HepG2 (cell line): ENCODE measurements around the gene UST. TPM values are rescaled to one million over a fixed set of nuclear protein-coding genes. Genes with fewer than 3 reads are reported as not detected.

Experiments
- ATAC-seq: fragments of 200-7000 bp; cut with Tn5 transposase; 3 replicates; pipeline ENCODE4 v1.9.1; 2020; ENCODE audit warnings: mild to moderate bottlenecking, moderate library complexity
- BruUV-seq: library from RNA; stranded (reverse); fragments of 400-500 nt; replicated peaks from 2 replicates; lab custom pipeline; 2021; lab: Mats Ljungman, UMichigan
- CTCF ChIA-PET: fragments of 300-600 bp; formaldehyde crosslinking; extraction: SDS; loops from one replicate; lab custom pipeline; 2021; ENCODE audit warnings: low total read pairs, inconsistent platforms, low intra/inter-chr PET ratio; lab: Yijun Ruan, JAX
- POLR2A ChIA-PET: fragments of 350-600 bp; sonication (Branson Sonifier 250); formaldehyde crosslinking; loops from one replicate; lab custom pipeline; 2020; ENCODE audit warnings: antibody characterized with exemption, inconsistent platforms; lab: Yijun Ruan, JAX
- DNase-seq: peaks from one replicate; pipeline ENCODE4 v3.0.0-alpha.2; 2015; ENCODE audit warnings: low spot score
- FAIRE-seq: peaks from 3 replicates; lab custom pipeline; 2011; peaks lifted over from hg19 to GRCh38; lab: Jason Lieb, UNC
- H2AFZ ChIP-seq: one replicate; pipeline ENCODE4 v1.6.1; 2011; ENCODE audit warnings: low read length, inconsistent platforms
- H3K27ac ChIP-seq: fragments of 300-600 bp; 3 replicates; pipeline ENCODE4 v1.8.0; 2011; ENCODE audit warnings: mixed run types, mild to moderate bottlenecking, mixed read lengths, low read length, inconsistent platforms; ENCODE audit not compliant: insufficient read depth; ENCODE audit errors: extremely low read length
- H3K27me3 ChIP-seq, 2 experiments: fragments of 200-600 bp in 1 of 2; 2 replicates in 1 of 2; 3 replicates in 1 of 2; pipeline versions ENCODE4 v1.6.0 to v1.8.0; 2011; ENCODE audit warnings: low read length in 2 of 2, mild to moderate bottlenecking in 2 of 2, moderate library complexity in 2 of 2, inconsistent platforms in 1 of 2; ENCODE audit not compliant: insufficient read depth in 2 of 2, control insufficient read depth in 1 of 2
- H3K36me3 ChIP-seq, 2 experiments: fragments of 200-600 bp in 1 of 2; replicated peaks in 1 of 2; 2 replicates in 1 of 2; 3 replicates in 1 of 2; pipeline versions ENCODE4 v1.5.1 to v1.8.0; 2011; ENCODE audit warnings: low read length in 2 of 2, inconsistent platforms in 1 of 2; ENCODE audit not compliant: insufficient read depth in 2 of 2, control insufficient read depth in 1 of 2
- H3K4me1 ChIP-seq: 2 replicates; pipeline ENCODE4 v1.5.1; 2012; ENCODE audit warnings: low read length, inconsistent platforms; ENCODE audit not compliant: insufficient read depth
- H3K4me2 ChIP-seq: 2 replicates; pipeline ENCODE4 v1.6.0; 2011; ENCODE audit warnings: low read depth, low read length, inconsistent platforms
- H3K4me3 ChIP-seq, 3 experiments: fragments of 200-600 bp in 1 of 3; sonication (generic), shearing (Covaris generic) in 1 of 3; replicated peaks in 1 of 3; 2 replicates each; pipeline ENCODE4 v1.5.1; 2011 to 2016; ENCODE audit warnings: low read length in 3 of 3, inconsistent platforms in 2 of 3, low read depth in 2 of 3, mild to moderate bottlenecking in 2 of 3, control low read depth in 1 of 3, mixed read lengths in 1 of 3; ENCODE audit not compliant: insufficient read depth in 1 of 3
- H3K79me2 ChIP-seq: one replicate; pipeline ENCODE4 v1.6.1; 2011; ENCODE audit warnings: low read length, inconsistent platforms; ENCODE audit not compliant: insufficient read depth
- H3K9ac ChIP-seq: 2 replicates; pipeline ENCODE4 v1.6.0; 2011; ENCODE audit warnings: mild to moderate bottlenecking, low read depth, low read length, inconsistent platforms; ENCODE audit not compliant: insufficient read depth
- H3K9me3 ChIP-seq: 2 replicates; pipeline ENCODE4 v1.5.1; 2012; ENCODE audit warnings: mild to moderate bottlenecking, low read length
- H4K20me1 ChIP-seq: 2 replicates; pipeline ENCODE4 v1.6.0; 2011; ENCODE audit warnings: inconsistent platforms, mild to moderate bottlenecking, low read length, moderate library complexity; ENCODE audit not compliant: insufficient read depth
- RFX3 ChIP-seq: IDR thresholded peaks from 2 replicates; pipeline ENCODE4 v1.6.1; 2016; ENCODE audit warnings: missing biosample characterization, missing genetic modification reagents
- SIX1 ChIP-seq: sonication (generic); formaldehyde crosslinking; IDR thresholded peaks from 2 replicates; pipeline ENCODE4 v1.4.0; 2020; ENCODE audit warnings: missing genetic modification reagents, borderline replicate concordance
- SOX6 ChIP-seq, 2 experiments: fragments of 450-650 bp in 1 of 2; sonication (generic) in 1 of 2; formaldehyde crosslinking in 1 of 2; IDR thresholded peaks; 2 replicates each; pipeline versions ENCODE4 v1.4.0 to v1.6.1; 2017 to 2020; ENCODE audit warnings: antibody characterized with exemption in 1 of 2, mild to moderate bottlenecking in 1 of 2, missing genetic modification reagents in 1 of 2
- STAG1 ChIP-seq: sonication (generic); formaldehyde crosslinking; IDR thresholded peaks from 2 replicates; pipeline ENCODE4 v1.4.0; 2020; ENCODE audit warnings: missing genetic modification reagents
- THYN1 ChIP-seq: sonication (generic); formaldehyde crosslinking; IDR thresholded peaks from 2 replicates; pipeline ENCODE4 v1.8.1; 2023; ENCODE audit warnings: low read depth, mild to moderate bottlenecking, moderate library complexity, missing genetic modification reagents, borderline replicate concordance
- ZNF3 ChIP-seq: IDR thresholded peaks from 2 replicates; pipeline ENCODE4 v1.7.0; 2017; ENCODE audit warnings: inconsistent platforms
- ZNF572 ChIP-seq: sonication (generic); formaldehyde crosslinking; IDR thresholded peaks from 2 replicates; pipeline ENCODE4 v1.5.1; 2020; ENCODE audit warnings: mild to moderate bottlenecking, missing genetic modification reagents
- WGBS: methylation state at CpG from one replicate; pipeline ENCODE4 v1.1.6; 2017; ENCODE audit warnings: low lambda C conversion rate; 5-methylcytosine and 5-hydroxymethylcytosine counted together
- in situ Hi-C: cut with HindIII; loops from 2 replicates; pipeline ENCODE4 v1.10.0; 2017; ENCODE audit warnings: low pct_unique_long_range_greater_than_20kb; ENCODE audit not compliant: extremely low pct_ligation_motif_present
- intact Hi-C: fragments of 100-400 bp; cut with micrococcal nuclease; formaldehyde crosslinking; loops from one replicate; pipeline ENCODE4 v1.10.0; 2022; ENCODE audit not compliant: unreplicated experiment
- polyA plus RNA-seq, 8 experiments: library from polyadenylated mRNA; depleted of rRNA in 3 of 8; stranded (reverse) in 7 of 8; unstranded in 1 of 8; fragments of >200 nt; fragmentation: Illumina TruSeq in 4 of 8; extraction: Trizol in 4 of 8; gene quantifications; 2 replicates each; pipeline versions ENCODE4 v1.2.1 to v1.2.3, GENCODE V29; 2011 to 2016; ENCODE audit warnings: low read depth in 4 of 8, missing spikeins in 1 of 8, mixed read lengths in 1 of 8; ENCODE audit not compliant: insufficient read depth in 1 of 8
- total RNA-seq, 5 experiments: library from RNA; depleted of rRNA; stranded (reverse); fragments of >200 nt; fragmentation: Illumina TruSeq; extraction: Trizol; gene quantifications; 2 replicates each; pipeline ENCODE4 v1.2.3, GENCODE V29; 2016; ENCODE audit warnings: low read depth in 1 of 5
- TF ChIP-seq, protein P1 (sequence below): sonication (generic); formaldehyde crosslinking; IDR thresholded peaks from 2 replicates; pipeline ENCODE4 v1.4.0; 2020; ENCODE audit warnings: mild to moderate bottlenecking, low read depth, missing genetic modification reagents
- TF ChIP-seq, protein P2 (sequence below): sonication (generic); formaldehyde crosslinking; IDR thresholded peaks from 2 replicates; pipeline ENCODE4 v1.4.0; 2020; ENCODE audit warnings: missing genetic modification reagents

The UST gene
- total and polyA plus RNA-seq, 2 of the 13 experiments (the other 11 are each of a cell fraction or from before 2014, with no cell fraction given) = 0.27 TPM; not detected in 1

DNA sequence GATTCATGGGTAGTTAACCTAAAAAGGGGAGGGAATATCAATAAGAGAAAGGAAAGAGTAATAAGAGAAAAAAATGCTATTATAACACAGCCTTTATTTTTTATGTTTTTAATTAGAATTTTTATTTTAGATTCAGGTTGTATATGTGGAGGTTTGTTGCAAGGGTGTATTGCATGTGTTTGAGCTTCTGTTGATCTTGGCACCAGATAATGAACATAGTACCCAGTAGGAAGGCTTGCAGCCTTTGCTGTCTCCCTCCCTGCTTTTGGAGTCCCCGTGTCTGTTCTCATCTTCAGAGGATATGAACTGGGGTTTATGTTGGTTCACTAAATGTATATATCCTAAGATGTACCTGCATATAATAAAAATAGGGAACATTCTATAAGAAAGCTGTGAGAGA is 250.0 kb downstream of the UST start:
- H3K9ac ChIP-seq = no peak overlapping the region
- no peak for TF ChIP-seq RFX3 (CRISPR knock-in tag)
- H3K4me3 ChIP-seq = no peak overlapping the region
- DNase-seq = no peak
- H3K27ac ChIP-seq = no peak overlapping the region
- no peaks in the 10 kb centered on the region for H3K4me1 ChIP-seq
- H4K20me1 ChIP-seq = no peaks in the 10 kb centered on the region
- no peaks in the 10 kb centered on the region for H3K36me3 ChIP-seq
- no peaks in the 10 kb centered on the region for H3K79me2 ChIP-seq
- BruUV-seq = no TSS peak
- in situ Hi-C loops = no loop called here
- FAIRE-seq = no peak
- intact Hi-C loops = no loop called here
- peaks cover 17% of the 10 kb centered on the region for H3K9me3 ChIP-seq
- 0 out of 5 replicates have a peak, but pooled peaks cover 0 to 4% of the 10 kb centered on the region in 2 experiments for H3K27me3 ChIP-seq
- ATAC-seq = no peak
- no peak overlapping the region for H3K4me2 ChIP-seq
- 0% methylated on average over 1 of the region's 1 CpG for WGBS
- CTCF ChIA-PET = no interaction called here
- POLR2A ChIA-PET = no interaction called here
- H2AFZ ChIP-seq = no peak overlapping the region

DNA sequence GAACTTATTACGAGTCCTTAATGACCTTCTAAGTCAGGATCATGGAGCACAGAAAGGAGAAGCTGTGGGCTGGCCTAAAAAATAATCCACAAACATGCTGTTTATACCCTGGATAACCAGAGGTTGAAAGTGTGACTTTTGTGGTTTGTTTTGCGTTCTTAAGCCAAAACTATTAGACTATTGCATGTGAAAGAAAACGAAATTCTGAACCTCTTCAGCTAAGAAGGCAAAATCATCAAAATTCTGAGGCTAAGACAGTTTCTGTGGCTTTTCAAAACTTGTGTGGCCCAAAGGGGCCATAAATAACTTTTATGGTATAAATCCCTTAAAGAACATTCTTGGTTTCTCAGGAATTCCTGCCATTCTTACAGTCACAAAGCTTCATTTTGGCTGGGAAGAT is 251.0 kb downstream of the UST start:
- CTCF ChIA-PET = no interaction called here
- in situ Hi-C loops = no loop called here
- TF ChIP-seq ZNF572 (CRISPR knock-in tag) (no peak), SOX6 (IDR thresholded peaks at IDR 0.05) (no peak), SOX6 (CRISPR knock-in tag; IDR thresholded peaks at IDR 0.05) (no peak), SIX1 (no peak), ZNF3 (CRISPR knock-in tag) (no peak), STAG1 (CRISPR knock-in tag) (no peak), THYN1 (CRISPR knock-in tag) (no peak)
- TF ChIP-seq, protein P1, sequence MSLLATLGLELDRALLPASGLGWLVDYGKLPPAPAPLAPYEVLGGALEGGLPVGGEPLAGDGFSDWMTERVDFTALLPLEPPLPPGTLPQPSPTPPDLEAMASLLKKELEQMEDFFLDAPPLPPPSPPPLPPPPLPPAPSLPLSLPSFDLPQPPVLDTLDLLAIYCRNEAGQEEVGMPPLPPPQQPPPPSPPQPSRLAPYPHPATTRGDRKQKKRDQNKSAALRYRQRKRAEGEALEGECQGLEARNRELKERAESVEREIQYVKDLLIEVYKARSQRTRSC = no peak
- TF ChIP-seq, protein P2, sequence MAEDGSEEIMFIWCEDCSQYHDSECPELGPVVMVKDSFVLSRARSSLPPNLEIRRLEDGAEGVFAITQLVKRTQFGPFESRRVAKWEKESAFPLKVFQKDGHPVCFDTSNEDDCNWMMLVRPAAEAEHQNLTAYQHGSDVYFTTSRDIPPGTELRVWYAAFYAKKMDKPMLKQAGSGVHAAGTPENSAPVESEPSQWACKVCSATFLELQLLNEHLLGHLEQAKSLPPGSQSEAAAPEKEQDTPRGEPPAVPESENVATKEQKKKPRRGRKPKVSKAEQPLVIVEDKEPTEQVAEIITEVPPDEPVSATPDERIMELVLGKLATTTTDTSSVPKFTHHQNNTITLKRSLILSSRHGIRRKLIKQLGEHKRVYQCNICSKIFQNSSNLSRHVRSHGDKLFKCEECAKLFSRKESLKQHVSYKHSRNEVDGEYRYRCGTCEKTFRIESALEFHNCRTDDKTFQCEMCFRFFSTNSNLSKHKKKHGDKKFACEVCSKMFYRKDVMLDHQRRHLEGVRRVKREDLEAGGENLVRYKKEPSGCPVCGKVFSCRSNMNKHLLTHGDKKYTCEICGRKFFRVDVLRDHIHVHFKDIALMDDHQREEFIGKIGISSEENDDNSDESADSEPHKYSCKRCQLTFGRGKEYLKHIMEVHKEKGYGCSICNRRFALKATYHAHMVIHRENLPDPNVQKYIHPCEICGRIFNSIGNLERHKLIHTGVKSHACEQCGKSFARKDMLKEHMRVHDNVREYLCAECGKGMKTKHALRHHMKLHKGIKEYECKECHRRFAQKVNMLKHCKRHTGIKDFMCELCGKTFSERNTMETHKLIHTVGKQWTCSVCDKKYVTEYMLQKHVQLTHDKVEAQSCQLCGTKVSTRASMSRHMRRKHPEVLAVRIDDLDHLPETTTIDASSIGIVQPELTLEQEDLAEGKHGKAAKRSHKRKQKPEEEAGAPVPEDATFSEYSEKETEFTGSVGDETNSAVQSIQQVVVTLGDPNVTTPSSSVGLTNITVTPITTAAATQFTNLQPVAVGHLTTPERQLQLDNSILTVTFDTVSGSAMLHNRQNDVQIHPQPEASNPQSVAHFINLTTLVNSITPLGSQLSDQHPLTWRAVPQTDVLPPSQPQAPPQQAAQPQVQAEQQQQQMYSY (CRISPR knock-in tag) = no peak

More for the DNA sequence above, 251.0 kb downstream of the UST start:
- POLR2A ChIA-PET = no interaction called here
- FAIRE-seq = no peak
- WGBS = under 1% methylated on average over 3 of the region's 3 CpGs
- DNase-seq = no peak
- no peak for ATAC-seq
- Histone ChIP-seq H3K4me1 (no peaks in the 10 kb centered on the region), H3K27me3 (0 out of 5 replicates have a peak, but pooled peaks cover 0 to 4% of the 10 kb centered on the region in 2 experiments), H3K4me2 (no peak overlapping the region), H3K27ac (no peak overlapping the region), H2AFZ (no peak overlapping the region), H3K36me3 (no peaks in the 10 kb centered on the region), H3K9me3 (peaks cover 21% of the 10 kb centered on the region), H4K20me1 (no peaks in the 10 kb centered on the region), H3K4me3 (no peak overlapping the region; a peak in 1 of 6 replicates), H3K9ac (no peak overlapping the region), H3K79me2 (no peaks in the 10 kb centered on the region)
- no TSS peak for BruUV-seq
- intact Hi-C loops = no loop called here
